ENCODE results near the gene NRXN3.

DNA sequence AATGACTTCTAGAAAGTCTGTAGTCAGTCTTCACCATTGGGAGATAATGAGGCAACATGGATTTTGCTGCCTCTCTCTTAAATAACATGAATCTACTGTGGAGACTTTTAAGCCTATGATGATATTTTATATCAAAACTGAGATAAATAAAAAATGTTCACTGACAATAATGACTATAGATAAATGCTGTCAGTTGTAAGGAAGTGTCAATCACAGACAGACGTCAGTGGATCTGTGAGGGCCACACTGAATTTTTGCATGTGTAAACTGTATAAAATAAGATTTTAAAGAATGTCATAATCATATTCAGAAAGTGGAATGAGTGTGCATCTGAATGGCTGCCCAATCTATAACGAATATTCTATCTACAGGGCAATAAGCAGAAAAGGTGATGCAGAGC is 364.0 kb downstream of the NRXN3 start:
- TF ChIP-seq CTCF (IDR thresholded peaks at IDR 0.05; ENCODE audit: low read length), result no peak
- TF ChIP-seq EZH2 (IDR thresholded peaks at IDR 0.05; ENCODE audit: borderline replicate concordance, low read length), result no peak

All from OCI-LY1 (cell line).